SK-N-SH (cell line): ENCODE data around the gene ABR. TPM values are rescaled to one million over a fixed set of nuclear protein-coding genes. Genes with fewer than 3 reads are reported as not detected.

Experiments used
- CTCF ChIA-PET: fragments of 300-600, 350-600 bp; formaldehyde crosslinking; extraction: SDS; loops from one replicate; lab custom pipeline; 2021; lab: Yijun Ruan, JAX
- POLR2A ChIA-PET: fragments of 350-600 bp; sonication (Branson Sonifier 250); formaldehyde crosslinking; extraction: SDS; loops from one replicate; lab custom pipeline; 2020; ENCODE audit warnings: antibody characterized with exemption, inconsistent platforms; lab: Yijun Ruan, JAX
- DNase-seq: peaks from one replicate; pipeline ENCODE4 v3.0.0; 2012
- H2AFZ ChIP-seq: fragments of 200-600 bp; sonication (generic); 2 replicates; pipeline ENCODE4 v1.8.1; 2016; ENCODE audit warnings: antibody characterized with exemption, mild to moderate bottlenecking, low read depth
- H3F3A ChIP-seq: fragments of 200-600 bp; sonication (generic); replicated peaks from 2 replicates; pipeline ENCODE3; 2016; ENCODE audit warnings: antibody characterized with exemption, mild to moderate bottlenecking; ENCODE audit not compliant: insufficient read depth
- H3K27ac ChIP-seq, 2 experiments: fragments of 200-500 bp in 1 of 2; fragments of 200-600 bp in 1 of 2; sonication (Bioruptor generic) in 1 of 2; sonication (generic), shearing (Covaris generic) in 1 of 2; 2 replicates each; pipeline versions ENCODE4 v1.5.1 to v1.6.1; 2014 to 2016; ENCODE audit warnings: low read depth in 2 of 2, inconsistent platforms in 1 of 2, low read length in 1 of 2, mild to moderate bottlenecking in 1 of 2, mixed read lengths in 1 of 2
- H3K27me3 ChIP-seq: fragments of 200-600 bp; sonication (generic), shearing (Covaris generic); 2 replicates; pipeline ENCODE4 v1.6.1; 2016; ENCODE audit warnings: mixed run types; ENCODE audit not compliant: insufficient read depth
- H3K36me3 ChIP-seq, 2 experiments: fragments of 200-500 bp in 1 of 2; fragments of 200-600 bp in 1 of 2; sonication (Bioruptor generic) in 1 of 2; sonication (generic) in 1 of 2; replicated peaks in 1 of 2; 2 replicates each; pipeline versions ENCODE3 to v1.5.1; 2014 to 2016; ENCODE audit warnings: low read length in 1 of 2, mild to moderate bottlenecking in 1 of 2; ENCODE audit not compliant: insufficient read depth in 2 of 2, control insufficient read depth in 1 of 2
- H3K4me1 ChIP-seq, 2 experiments: fragments of 200-500 bp in 1 of 2; fragments of 200-600 bp in 1 of 2; sonication (Bioruptor generic) in 1 of 2; sonication (generic), shearing (Covaris generic) in 1 of 2; 2 replicates each; pipeline versions ENCODE4 v1.5.1 to v1.6.1; 2014 to 2016; ENCODE audit warnings: low read depth in 1 of 2, low read length in 1 of 2, mixed run types in 1 of 2; ENCODE audit not compliant: insufficient read depth in 2 of 2, control insufficient read depth in 1 of 2
- H3K4me2 ChIP-seq: fragments of 200-600 bp; sonication (generic), shearing (Covaris generic); 2 replicates; pipeline ENCODE4 v1.6.1; 2017; ENCODE audit warnings: mixed run types
- H3K4me3 ChIP-seq, 2 experiments: fragments of 200-500 bp in 1 of 2; fragments of 200-600 bp in 1 of 2; sonication (Bioruptor generic) in 1 of 2; sonication (generic), shearing (Covaris generic) in 1 of 2; 2 replicates each; pipeline versions ENCODE4 v1.5.1 to v1.8.1; 2014 to 2016; ENCODE audit warnings: low read depth in 2 of 2, inconsistent platforms in 1 of 2, low read length in 1 of 2, mild to moderate bottlenecking in 1 of 2, mixed read lengths in 1 of 2, moderate library complexity in 1 of 2
- H3K79me2 ChIP-seq: fragments of 200-600 bp; sonication (generic); 2 replicates; pipeline ENCODE4 v1.8.1; 2017; ENCODE audit warnings: mild to moderate bottlenecking; ENCODE audit not compliant: insufficient read depth
- H3K9ac ChIP-seq: fragments of 200-600 bp; sonication (generic); 2 replicates; pipeline ENCODE4 v1.6.1; 2017; ENCODE audit warnings: mixed run types
- H3K9me2 ChIP-seq: fragments of 200-600 bp; sonication (generic); 2 replicates; pipeline ENCODE4 v1.6.1; 2017; ENCODE audit warnings: mixed run types
- H3K9me3 ChIP-seq: fragments of 200-600 bp; sonication (generic); 2 replicates; pipeline ENCODE4 v1.6.1; 2017; ENCODE audit warnings: mixed run types, mild to moderate bottlenecking, moderate library complexity
- H4K20me1 ChIP-seq: fragments of 200-600 bp; sonication (generic); 2 replicates; pipeline ENCODE4 v1.6.1; 2017; ENCODE audit warnings: mild to moderate bottlenecking, mixed run types; ENCODE audit not compliant: insufficient read depth
- EP300 ChIP-seq, 2 experiments: IDR thresholded peaks; 2 replicates each; pipeline versions ENCODE4 v1.4.0 to v1.6.1; 2012; ENCODE audit warnings: borderline replicate concordance in 1 of 2, low read depth in 1 of 2, low read length in 1 of 2
- EZH2phosphoT487 ChIP-seq: fragments of 200-600 bp; sonication (generic); IDR thresholded peaks from 2 replicates; pipeline ENCODE4 v1.6.1; 2017; ENCODE audit warnings: low read depth, mixed run types, mild to moderate bottlenecking, antibody characterized with exemption, moderate library complexity, borderline replicate concordance
- FOXJ3 ChIP-seq: sonication (generic); formaldehyde crosslinking; IDR thresholded peaks from 2 replicates; pipeline ENCODE4 v1.5.1; 2020; ENCODE audit warnings: mild to moderate bottlenecking, missing genetic modification reagents
- FOXM1 ChIP-seq: IDR thresholded peaks from 2 replicates; pipeline ENCODE4 v1.4.0; 2012; ENCODE audit warnings: low read depth, mild to moderate bottlenecking
- GATA2 ChIP-seq: sonication (generic); formaldehyde crosslinking; IDR thresholded peaks from 2 replicates; pipeline ENCODE4 v1.5.0; 2020; ENCODE audit warnings: mild to moderate bottlenecking, missing genetic modification reagents
- JUND ChIP-seq: IDR thresholded peaks from 2 replicates; pipeline ENCODE4 v1.4.0; 2012
- MEF2A ChIP-seq: IDR thresholded peaks from 2 replicates; pipeline ENCODE4 v1.4.0; 2012; ENCODE audit warnings: low read depth, borderline replicate concordance
- MXI1 ChIP-seq: IDR thresholded peaks from 2 replicates; pipeline ENCODE4 v1.6.1; 2012; ENCODE audit warnings: mild to moderate bottlenecking, low read depth, low read length, improper control_type of control experiment
- NFIC ChIP-seq: IDR thresholded peaks from 2 replicates; pipeline ENCODE4 v1.4.0; 2012; ENCODE audit warnings: borderline replicate concordance
- POLR2AphosphoS5 ChIP-seq: IDR thresholded peaks from 2 replicates; pipeline ENCODE4 v1.6.1; 2012; ENCODE audit warnings: low read depth, low read length
- RAD21 ChIP-seq: IDR thresholded peaks from 2 replicates; pipeline ENCODE4 v1.6.1; 2012; ENCODE audit warnings: mild to moderate bottlenecking, low read length
- RCOR1 ChIP-seq: fragments of 150-350 bp; IDR thresholded peaks from 2 replicates; pipeline ENCODE4 v1.6.1; 2017; ENCODE audit warnings: antibody characterized with exemption, low read length
- REST ChIP-seq: IDR thresholded peaks from 2 replicates; pipeline ENCODE4 v1.6.1; 2012; ENCODE audit warnings: mild to moderate bottlenecking, low read depth, low read length, moderate library complexity
- RXRA ChIP-seq: IDR thresholded peaks from 2 replicates; pipeline ENCODE4 v1.4.0; 2012; ENCODE audit warnings: low read depth, mild to moderate bottlenecking, borderline replicate concordance
- SIN3A ChIP-seq: IDR thresholded peaks from 2 replicates; pipeline ENCODE4 v1.6.1; 2012; ENCODE audit warnings: low read depth, mild to moderate bottlenecking, low read length, moderate library complexity, borderline replicate concordance
- SMC3 ChIP-seq: IDR thresholded peaks from 2 replicates; pipeline ENCODE4 v1.6.1; 2012; ENCODE audit warnings: low read depth, low read length, improper control_type of control experiment
- TAF1 ChIP-seq: IDR thresholded peaks from 2 replicates; pipeline ENCODE4 v1.6.1; 2012; ENCODE audit warnings: low read depth, mild to moderate bottlenecking, low read length, moderate library complexity, borderline replicate concordance
- TEAD4 ChIP-seq: IDR thresholded peaks from 2 replicates; pipeline ENCODE4 v1.4.0; 2012; ENCODE audit warnings: mild to moderate bottlenecking, borderline replicate concordance; ENCODE audit not compliant: insufficient read depth
- USF2 ChIP-seq: fragments of 150-350 bp; IDR thresholded peaks from 2 replicates; pipeline ENCODE4 v1.6.1; 2017; ENCODE audit warnings: antibody characterized with exemption, low read length, low read depth, borderline replicate concordance
- WGBS: methylation state at CpG from one replicate; pipeline ENCODE4 v1.1.6; 2017; ENCODE audit warnings: low lambda C conversion rate; 5-methylcytosine and 5-hydroxymethylcytosine counted together
- polyA plus RNA-seq, 3 experiments: library from polyadenylated mRNA; depleted of rRNA; stranded (reverse); fragments of >200 nt; gene quantifications; 2 replicates each; pipeline ENCODE4 v1.2.3, GENCODE V29; 2012
- TF ChIP-seq, protein P1 (sequence below): fragments of 200-600 bp; sonication (generic); IDR thresholded peaks from 2 replicates; pipeline ENCODE4 v1.6.1; 2017; ENCODE audit warnings: antibody characterized with exemption, mild to moderate bottlenecking, moderate library complexity

ABR gene
- polyA plus RNA-seq, 1 of the 3 experiments (the other 2 are of a cell fraction): 117 TPM

- 93% methylated on average over 12 of the region's 12 CpGs for WGBS
- no peak overlapping the region for H3K4me3 ChIP-seq
- no peaks in the 10 kb centered on the region for H3K9me3 ChIP-seq
- H3K9ac ChIP-seq: no peak overlapping the region
- no peak overlapping the region for H2AFZ ChIP-seq
- POLR2A ChIA-PET: no interaction called here
- no peaks in the 10 kb centered on the region for H3K27me3 ChIP-seq
- H3K9me2 ChIP-seq: no peaks in the 10 kb centered on the region
- CTCF ChIA-PET: interaction anchor here (1.6 to 10.4 kb wide), 6 partner anchors 26 to 68 kb away, joined by 4 to 248 read pairs (median 10); no protein-coding TSS in a partner anchor
- no peak overlapping the region for H3K27ac ChIP-seq
- no peaks in the 10 kb centered on the region for H3K79me2 ChIP-seq
- peaks cover 2% of the 10 kb centered on the region for H3F3A ChIP-seq
- TF ChIP-seq TAF1 (no peak), MXI1 (no peak), NFIC (no peak), EP300 (IDR thresholded peaks at IDR 0.05; ENCODE audit: borderline replicate concordance in 1 of 2, low read depth in 1 of 2, low read length in 1 of 2) (no peak), MEF2A (no peak), SIN3A (no peak), TEAD4 (no peak), RCOR1 (no peak), SMC3 (no peak), FOXM1 (no peak), GATA2 (CRISPR knock-in tag) (no peak), EZH2phosphoT487 (no peak), JUND (no peak), RXRA (no peak), POLR2AphosphoS5 (no peak), FOXJ3 (CRISPR knock-in tag) (no peak), REST (no peak), USF2 (no peak), RAD21 (no peak)
- TF ChIP-seq, protein P1, sequence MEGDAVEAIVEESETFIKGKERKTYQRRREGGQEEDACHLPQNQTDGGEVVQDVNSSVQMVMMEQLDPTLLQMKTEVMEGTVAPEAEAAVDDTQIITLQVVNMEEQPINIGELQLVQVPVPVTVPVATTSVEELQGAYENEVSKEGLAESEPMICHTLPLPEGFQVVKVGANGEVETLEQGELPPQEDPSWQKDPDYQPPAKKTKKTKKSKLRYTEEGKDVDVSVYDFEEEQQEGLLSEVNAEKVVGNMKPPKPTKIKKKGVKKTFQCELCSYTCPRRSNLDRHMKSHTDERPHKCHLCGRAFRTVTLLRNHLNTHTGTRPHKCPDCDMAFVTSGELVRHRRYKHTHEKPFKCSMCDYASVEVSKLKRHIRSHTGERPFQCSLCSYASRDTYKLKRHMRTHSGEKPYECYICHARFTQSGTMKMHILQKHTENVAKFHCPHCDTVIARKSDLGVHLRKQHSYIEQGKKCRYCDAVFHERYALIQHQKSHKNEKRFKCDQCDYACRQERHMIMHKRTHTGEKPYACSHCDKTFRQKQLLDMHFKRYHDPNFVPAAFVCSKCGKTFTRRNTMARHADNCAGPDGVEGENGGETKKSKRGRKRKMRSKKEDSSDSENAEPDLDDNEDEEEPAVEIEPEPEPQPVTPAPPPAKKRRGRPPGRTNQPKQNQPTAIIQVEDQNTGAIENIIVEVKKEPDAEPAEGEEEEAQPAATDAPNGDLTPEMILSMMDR: no peak
- H3K36me3 ChIP-seq: no peaks in the 10 kb centered on the region
- no peak overlapping the region for H3K4me2 ChIP-seq
- H4K20me1 ChIP-seq: no peaks in the 10 kb centered on the region
- DNase-seq: no peak
- H3K4me1 ChIP-seq: peaks cover 1 to 6% of the 10 kb centered on the region in 2 experiments; a peak in 2 of 4 replicates
Observed at GRCh38 chr17:1120596-1121441, 59.0 kb downstream of the ABR start.
